Activated T-cell treated with anti-CD3 and anti-CD28 coated beads, Interleukin-2, amount 50 U/mL, for 48 hours (primary cell): ENCODE results near the gene YJU2.
"Not testable (repeated sequence)": the region's sequence is repeated elsewhere in the genome, so short reads cannot be mapped to it uniquely, and the experiment has no call there.

ENCODE experiments used
- DNase-seq, 2 experiments: peaks; one replicate each; pipeline ENCODE4 v3.0.0-alpha.2; 2020

The YJU2 gene

GRCh38 chr19:4268816-4269430 is 22.0 kb downstream of the YJU2 start:
- DNase-seq, result no peak

- no peak for DNase-seq
Observed at GRCh38 chr19:4272894-4273293, 26.0 kb downstream of the YJU2 start.

GRCh38 chr19:4274321-4274686 is 27.4 kb downstream of the YJU2 start:
- not testable (repeated sequence) for DNase-seq

- DNase-seq, result no peak
Observed at GRCh38 chr19:4277191-4277696, 30.4 kb downstream of the YJU2 start.

GRCh38 chr19:4278010-4278409 is 31.1 kb downstream of the YJU2 start:
- DNase-seq, result no peak

- DNase-seq, result no peak
Observed at GRCh38 chr19:4278419-4279266, 31.8 kb downstream of the YJU2 start, which contains the start of gene SHD. Gene SHD, plus strand, starts transcription at chr19:4279266. Its CDS starts 798 bp downstream, at chr19:4280064.

GRCh38 chr19:4279267-4279529 is 32.3 kb downstream of the YJU2 start:
- DNase-seq, result no peak

- DNase-seq, result no peak
Observed at GRCh38 chr19:4279530-4280422, 32.9 kb downstream of the YJU2 start.

- DNase-seq, result peak in 1 of 2 experiments; percentile 48
Observed at GRCh38 chr19:4284176-4284958, 37.5 kb downstream of the YJU2 start.

- DNase-seq, result no peak
Observed at GRCh38 chr19:4284974-4285373, 38.1 kb downstream of the YJU2 start.

- not testable (repeated sequence) for DNase-seq
Observed at GRCh38 chr19:4286141-4286540, 39.3 kb downstream of the YJU2 start.

- no peak for DNase-seq
Observed at GRCh38 chr19:4288091-4288777, 41.4 kb downstream of the YJU2 start.

GRCh38 chr19:4291184-4291732 is 44.4 kb downstream of the YJU2 start:
- no peak for DNase-seq

GRCh38 chr19:4292515-4292914 is 45.6 kb downstream of the YJU2 start:
- DNase-seq, result no peak

GRCh38 chr19:4294389-4294788 is 47.5 kb downstream of the YJU2 start:
- DNase-seq, result no peak

- DNase-seq, result no peak
Observed at GRCh38 chr19:4295972-4296771, 49.3 kb downstream of the YJU2 start.

- DNase-seq, result peak; percentile 53 to 61
Observed at GRCh38 chr19:4297901-4298809, 51.3 kb downstream of the YJU2 start.

GRCh38 chr19:4298810-4299550 is 52.1 kb downstream of the YJU2 start:
- no peak for DNase-seq

- no peak for DNase-seq
Observed at GRCh38 chr19:4300589-4300988, 53.7 kb downstream of the YJU2 start.
